Lower leg skin (tissue), 3 donors: ENCODE results near the gene UTF1.

Source experiments
- POLR2A ChIP-seq, 2 donors: fragments of 450-650 bp; IDR thresholded peaks; one replicate each; pipeline ENCODE4 v1.6.1; 2016 to 2017; ENCODE audit warnings: antibody characterized with exemption in 2 of 2, mild to moderate bottlenecking in 1 of 2, moderate library complexity in 1 of 2
- TF ChIP-seq, protein P1 (sequence below), 3 donors: fragments of 450-650 bp; IDR thresholded peaks; one replicate each; pipeline ENCODE4 v1.5.1; 2016; ENCODE audit warnings: antibody characterized with exemption in 3 of 3, mild to moderate bottlenecking in 3 of 3, moderate library complexity in 2 of 3

GRCh38 chr10:133248334-133248715 is 18.3 kb downstream of the UTF1 start:
- TF ChIP-seq, protein P1, sequence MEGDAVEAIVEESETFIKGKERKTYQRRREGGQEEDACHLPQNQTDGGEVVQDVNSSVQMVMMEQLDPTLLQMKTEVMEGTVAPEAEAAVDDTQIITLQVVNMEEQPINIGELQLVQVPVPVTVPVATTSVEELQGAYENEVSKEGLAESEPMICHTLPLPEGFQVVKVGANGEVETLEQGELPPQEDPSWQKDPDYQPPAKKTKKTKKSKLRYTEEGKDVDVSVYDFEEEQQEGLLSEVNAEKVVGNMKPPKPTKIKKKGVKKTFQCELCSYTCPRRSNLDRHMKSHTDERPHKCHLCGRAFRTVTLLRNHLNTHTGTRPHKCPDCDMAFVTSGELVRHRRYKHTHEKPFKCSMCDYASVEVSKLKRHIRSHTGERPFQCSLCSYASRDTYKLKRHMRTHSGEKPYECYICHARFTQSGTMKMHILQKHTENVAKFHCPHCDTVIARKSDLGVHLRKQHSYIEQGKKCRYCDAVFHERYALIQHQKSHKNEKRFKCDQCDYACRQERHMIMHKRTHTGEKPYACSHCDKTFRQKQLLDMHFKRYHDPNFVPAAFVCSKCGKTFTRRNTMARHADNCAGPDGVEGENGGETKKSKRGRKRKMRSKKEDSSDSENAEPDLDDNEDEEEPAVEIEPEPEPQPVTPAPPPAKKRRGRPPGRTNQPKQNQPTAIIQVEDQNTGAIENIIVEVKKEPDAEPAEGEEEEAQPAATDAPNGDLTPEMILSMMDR (IDR thresholded peaks at IDR 0.05), result no peak
- TF ChIP-seq POLR2A (IDR thresholded peaks at IDR 0.05), result no peak
